HG03039 (cell line): ENCODE measurements around the gene THBS4.

Experiments used
- ATAC-seq: cut with Tn5 transposase; IDR thresholded peaks from one replicate; pipeline ENCODE4 v1.9.1; 2021; ENCODE audit warnings: mild to moderate bottlenecking, moderate library complexity; ENCODE audit not compliant: unreplicated experiment

THBS4 gene

GRCh38 chr5:80034962-80035821 is at the start of gene THBS4:
THBS4 (plus strand) TSS chr5:80035348; CDS start chr5:80035538, 190 bp downstream.
- ATAC-seq = no peak

- ATAC-seq = no peak
Measured at GRCh38 chr5:79986260-79986659, 48.9 kb upstream of the THBS4 start.

GRCh38 chr5:79990205-79990597 is 44.9 kb upstream of the THBS4 start:
- peak; percentile 41 for ATAC-seq

- peak; percentile 86 for ATAC-seq
Measured at GRCh38 chr5:79990598-79991507, 44.3 kb upstream of the THBS4 start, which contains the start of gene MTX3. MTX3 (minus strand) TSS chr5:79991262; CDS start chr5:79991238, 24 bp downstream.

GRCh38 chr5:79992891-79993657 is 42.1 kb upstream of the THBS4 start:
- no peak for ATAC-seq

- ATAC-seq = no peak
Measured at GRCh38 chr5:79999722-80000121, 35.4 kb upstream of the THBS4 start.

GRCh38 chr5:80002677-80003076 is 32.5 kb upstream of the THBS4 start:
- no peak for ATAC-seq

GRCh38 chr5:80008995-80009765 is 26.0 kb upstream of the THBS4 start:
- ATAC-seq = no peak

GRCh38 chr5:80010754-80011392 is 24.3 kb upstream of the THBS4 start:
- no peak for ATAC-seq

GRCh38 chr5:80025069-80025468 is 10.1 kb upstream of the THBS4 start:
- ATAC-seq = no peak

- ATAC-seq = no peak
Measured at GRCh38 chr5:80026841-80027240, 8.3 kb upstream of the THBS4 start.

GRCh38 chr5:80031109-80031508 is 4.0 kb upstream of the THBS4 start:
- ATAC-seq = no peak

GRCh38 chr5:80033513-80033912 is 1.6 kb upstream of the THBS4 start:
- no peak for ATAC-seq

- ATAC-seq = no peak
Measured at GRCh38 chr5:80034559-80034958, 589 bp upstream of the THBS4 start.

GRCh38 chr5:80035839-80036238 is 691 bp downstream of the THBS4 start:
- ATAC-seq = no peak

GRCh38 chr5:80036615-80037014 is 1.5 kb downstream of the THBS4 start:
- ATAC-seq = no peak

GRCh38 chr5:80037366-80037765 is 2.2 kb downstream of the THBS4 start:
- no peak for ATAC-seq

GRCh38 chr5:80039650-80040049 is 4.5 kb downstream of the THBS4 start:
- ATAC-seq = no peak

GRCh38 chr5:80041527-80041926 is 6.4 kb downstream of the THBS4 start:
- ATAC-seq = no peak

- ATAC-seq = no peak
Measured at GRCh38 chr5:80042330-80042729, 7.2 kb downstream of the THBS4 start.
